ENCODE results near the gene CD160.
"Not testable (repeated sequence)": the region's sequence is repeated elsewhere in the genome, so short reads cannot be mapped to it uniquely, and the experiment has no call there.

Gene CD160

DNA sequence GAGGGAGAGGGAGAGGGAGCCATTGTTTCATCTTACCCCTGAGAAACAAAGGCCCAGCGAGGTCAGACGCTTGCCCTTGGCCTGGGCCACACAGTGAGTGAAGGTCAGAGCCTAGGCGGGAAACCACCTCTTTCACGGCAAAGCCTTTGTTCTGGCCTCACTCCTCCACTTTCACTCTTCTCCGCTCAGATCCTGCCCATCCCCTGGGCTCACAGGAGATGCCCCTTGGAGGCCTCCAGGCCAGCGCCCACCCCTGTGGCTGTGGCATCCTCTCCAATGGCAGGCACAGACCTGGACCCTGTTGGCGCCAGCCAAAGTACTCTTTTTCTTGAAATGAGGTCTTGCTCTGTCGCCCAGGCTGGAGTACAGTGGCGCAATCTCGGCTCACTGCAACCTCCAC lies 48.7 kb downstream of the CD160 start:
- H3K9me3 ChIP-seq (ENCODE audit: severe bottlenecking); H3K4me3 ChIP-seq (ENCODE audit: severe bottlenecking); ATAC-seq (ENCODE audit: low read depth); H3K27ac ChIP-seq (ENCODE audit: poor library complexity, severe bottlenecking); H3K4me1 ChIP-seq (ENCODE audit: insufficient read depth, poor library complexity, severe bottlenecking); DNase-seq (ENCODE audit: low spot score); H3K27me3 ChIP-seq (ENCODE audit: insufficient read depth, poor library complexity, severe bottlenecking): not testable (repeated sequence)
- H3K36me3 ChIP-seq (ENCODE audit: low read depth) = peaks cover 20% of the 10 kb centered on the region

DNA sequence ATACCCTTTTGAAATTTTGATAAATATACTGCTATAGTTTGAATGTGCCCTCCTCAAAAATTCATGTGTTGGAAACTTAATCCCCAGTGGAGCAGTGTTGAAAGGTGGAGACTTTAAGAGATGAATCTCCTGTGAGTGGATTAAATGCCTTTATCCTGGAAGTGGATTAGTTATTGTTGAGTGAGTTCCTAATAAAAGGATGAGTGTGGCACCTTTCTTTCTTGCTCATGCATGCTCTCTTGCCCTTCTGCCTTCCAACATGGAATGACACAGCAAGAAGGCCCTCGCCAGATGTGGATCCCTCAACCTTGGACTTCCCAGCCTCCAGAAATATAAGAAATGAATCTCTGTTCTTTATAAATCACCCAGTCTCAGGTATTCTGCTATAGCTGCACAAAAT lies 51.8 kb downstream of the CD160 start:
- Histone ChIP-seq H3K27me3 (ENCODE audit: insufficient read depth, poor library complexity, severe bottlenecking) (no peaks in the 10 kb centered on the region), H3K4me3 (ENCODE audit: severe bottlenecking) (no peak overlapping the region), H3K4me1 (ENCODE audit: insufficient read depth, poor library complexity, severe bottlenecking) (no peaks in the 10 kb centered on the region), H3K27ac (ENCODE audit: poor library complexity, severe bottlenecking) (no peak overlapping the region), H3K9me3 (ENCODE audit: severe bottlenecking) (no peaks in the 10 kb centered on the region), H3K36me3 (ENCODE audit: low read depth) (peaks cover 24% of the 10 kb centered on the region)
- ATAC-seq (ENCODE audit: low read depth) (no peak), DNase-seq (ENCODE audit: low spot score) (no peak)
- TF ChIP-seq, protein P1, sequence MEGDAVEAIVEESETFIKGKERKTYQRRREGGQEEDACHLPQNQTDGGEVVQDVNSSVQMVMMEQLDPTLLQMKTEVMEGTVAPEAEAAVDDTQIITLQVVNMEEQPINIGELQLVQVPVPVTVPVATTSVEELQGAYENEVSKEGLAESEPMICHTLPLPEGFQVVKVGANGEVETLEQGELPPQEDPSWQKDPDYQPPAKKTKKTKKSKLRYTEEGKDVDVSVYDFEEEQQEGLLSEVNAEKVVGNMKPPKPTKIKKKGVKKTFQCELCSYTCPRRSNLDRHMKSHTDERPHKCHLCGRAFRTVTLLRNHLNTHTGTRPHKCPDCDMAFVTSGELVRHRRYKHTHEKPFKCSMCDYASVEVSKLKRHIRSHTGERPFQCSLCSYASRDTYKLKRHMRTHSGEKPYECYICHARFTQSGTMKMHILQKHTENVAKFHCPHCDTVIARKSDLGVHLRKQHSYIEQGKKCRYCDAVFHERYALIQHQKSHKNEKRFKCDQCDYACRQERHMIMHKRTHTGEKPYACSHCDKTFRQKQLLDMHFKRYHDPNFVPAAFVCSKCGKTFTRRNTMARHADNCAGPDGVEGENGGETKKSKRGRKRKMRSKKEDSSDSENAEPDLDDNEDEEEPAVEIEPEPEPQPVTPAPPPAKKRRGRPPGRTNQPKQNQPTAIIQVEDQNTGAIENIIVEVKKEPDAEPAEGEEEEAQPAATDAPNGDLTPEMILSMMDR (IDR thresholded peaks at IDR 0.05; ENCODE audit: poor library complexity, severe bottlenecking) = no peak

DNA sequence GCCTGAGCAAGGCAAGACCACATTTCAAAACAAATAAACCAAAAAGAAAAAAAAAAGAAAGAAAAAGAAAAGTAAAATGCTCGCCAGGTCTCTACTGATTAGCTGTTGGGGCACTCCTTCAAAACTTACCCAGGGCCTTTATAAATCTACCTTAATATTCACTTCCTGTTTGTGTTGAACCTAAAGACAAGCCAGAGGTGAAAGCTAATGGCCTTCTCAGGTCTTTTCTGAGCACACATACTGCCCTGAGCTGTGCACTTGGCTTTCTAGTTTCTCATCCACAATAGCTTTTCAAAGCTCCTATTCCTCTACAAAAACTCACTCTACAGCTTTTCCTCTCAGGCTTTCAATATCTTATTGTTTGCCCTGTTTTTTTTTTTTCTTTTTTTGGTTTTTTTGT lies 54.1 kb downstream of the CD160 start:
- no peak overlapping the region for H3K27ac ChIP-seq (ENCODE audit: poor library complexity, severe bottlenecking)
- ATAC-seq (ENCODE audit: low read depth) (no peak), DNase-seq (ENCODE audit: low spot score) (no peak)
- H3K27me3 ChIP-seq (ENCODE audit: insufficient read depth, poor library complexity, severe bottlenecking) = no peaks in the 10 kb centered on the region
- peaks cover 32% of the 10 kb centered on the region for H3K36me3 ChIP-seq (ENCODE audit: low read depth)
- no peak overlapping the region for H3K4me3 ChIP-seq (ENCODE audit: severe bottlenecking)
- TF ChIP-seq, protein P1 (IDR thresholded peaks at IDR 0.05; ENCODE audit: poor library complexity, severe bottlenecking) = no peak
- H3K4me1 ChIP-seq (ENCODE audit: insufficient read depth, poor library complexity, severe bottlenecking) = no peaks in the 10 kb centered on the region
- H3K9me3 ChIP-seq (ENCODE audit: severe bottlenecking) = no peaks in the 10 kb centered on the region

DNA sequence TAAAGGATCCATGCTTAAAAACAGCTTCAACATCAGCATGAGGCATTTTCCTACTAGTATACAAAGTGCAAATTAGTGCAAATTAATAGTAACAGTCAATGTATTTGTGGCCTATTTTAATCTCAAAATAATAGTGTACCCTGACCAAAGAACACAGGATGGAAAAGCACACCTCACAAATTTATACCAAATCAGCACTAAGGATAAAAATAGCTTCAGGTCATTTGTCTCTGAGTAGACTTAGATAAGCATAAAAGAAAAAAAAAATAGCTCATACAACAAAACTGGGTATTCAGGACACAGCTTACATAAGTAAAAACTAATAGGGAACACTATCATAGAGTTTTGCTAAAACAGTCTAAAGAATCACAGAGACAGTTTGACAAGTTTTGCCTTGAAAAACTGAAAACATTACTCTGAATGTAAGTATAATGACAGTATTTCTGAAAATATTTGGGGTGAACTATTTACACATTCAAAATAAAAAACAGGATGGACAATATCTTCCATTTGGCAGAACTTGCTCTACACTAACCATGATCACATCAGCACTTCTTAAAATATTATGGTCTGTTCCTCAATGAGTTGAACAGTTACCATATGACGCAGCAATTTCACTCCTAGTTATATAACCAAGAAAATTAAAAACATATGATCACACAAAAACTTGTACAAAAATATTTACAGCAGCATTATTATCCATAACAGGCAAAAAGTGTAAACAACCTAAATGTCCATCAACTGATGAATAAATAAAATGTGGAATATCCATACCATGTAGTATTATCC lies 58.3 kb downstream of the CD160 start:
- Histone ChIP-seq H3K36me3 (ENCODE audit: low read depth) (peaks cover 13% of the 10 kb centered on the region; the same call in 1 of the 2 replicates), H3K4me1 (ENCODE audit: insufficient read depth, poor library complexity, severe bottlenecking) (peaks cover 5% of the 10 kb centered on the region), H3K4me3 (ENCODE audit: severe bottlenecking) (no peak overlapping the region), H3K9me3 (ENCODE audit: severe bottlenecking) (no peaks in the 10 kb centered on the region), H3K27ac (ENCODE audit: poor library complexity, severe bottlenecking) (no peak overlapping the region), H3K27me3 (ENCODE audit: insufficient read depth, poor library complexity, severe bottlenecking) (no peaks in the 10 kb centered on the region)
- TF ChIP-seq, protein P1 (IDR thresholded peaks at IDR 0.05; ENCODE audit: poor library complexity, severe bottlenecking) = no peak
- ATAC-seq (ENCODE audit: low read depth) (no peak), DNase-seq (ENCODE audit: low spot score) (no peak)

DNA sequence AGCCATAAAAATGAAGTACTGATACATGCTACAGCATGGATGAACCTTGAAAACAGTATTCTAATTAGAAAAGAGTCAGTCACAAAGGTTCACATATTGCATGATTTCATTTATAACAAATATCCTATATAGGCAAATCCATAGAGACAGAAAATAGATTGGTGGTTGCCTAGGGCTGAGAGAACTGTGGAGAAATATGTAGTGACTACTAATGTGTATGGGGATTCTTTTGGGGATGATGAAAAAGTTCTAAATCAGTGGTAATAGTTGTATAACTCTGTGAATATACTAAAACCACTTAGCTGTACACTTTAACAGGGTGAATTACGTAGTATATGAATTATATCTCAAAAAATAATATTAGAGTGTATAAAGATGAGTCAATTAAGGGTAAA lies 58.8 kb downstream of the CD160 start:
- DNase-seq (ENCODE audit: low spot score) (no peak), ATAC-seq (ENCODE audit: low read depth) (no peak)
- H3K9me3 ChIP-seq (ENCODE audit: severe bottlenecking) = no peaks in the 10 kb centered on the region
- H3K4me1 ChIP-seq (ENCODE audit: insufficient read depth, poor library complexity, severe bottlenecking) = peaks cover 11% of the 10 kb centered on the region
- H3K27ac ChIP-seq (ENCODE audit: poor library complexity, severe bottlenecking) = no peak overlapping the region
- H3K36me3 ChIP-seq (ENCODE audit: low read depth) = peaks cover 13% of the 10 kb centered on the region; the same call in 1 of the 2 replicates
- TF ChIP-seq, protein P1 (IDR thresholded peaks at IDR 0.05; ENCODE audit: poor library complexity, severe bottlenecking) = no peak
- no peaks in the 10 kb centered on the region for H3K27me3 ChIP-seq (ENCODE audit: insufficient read depth, poor library complexity, severe bottlenecking)
- no peak overlapping the region for H3K4me3 ChIP-seq (ENCODE audit: severe bottlenecking)

Measured in RWPE2 (cell line).